ENCODE results near the gene HPCAL4.

HPCAL4 gene

GRCh38 chr1:39645411-39646043 lies 45.7 kb downstream of the HPCAL4 start:
- no peak overlapping the region for H3K27ac ChIP-seq
- H3K9ac ChIP-seq = no peak overlapping the region
- no peaks in the 10 kb centered on the region for H3K4me1 ChIP-seq (ENCODE audit: low read depth, poor library complexity, severe bottlenecking)
- H3K4me2 ChIP-seq = no peak overlapping the region
- no peaks in the 10 kb centered on the region for H4K20me1 ChIP-seq (ENCODE audit: insufficient read depth)
- no peaks in the 10 kb centered on the region for H3K27me3 ChIP-seq (ENCODE audit: insufficient read depth, low read depth)
- TF ChIP-seq CTCF (conservative IDR thresholded peaks at IDR 0.05; ENCODE audit: low read depth, low read length) = no peak
- no peaks in the 10 kb centered on the region for H3K79me2 ChIP-seq (ENCODE audit: insufficient read depth, low read depth)
- no peaks in the 10 kb centered on the region for H3K36me3 ChIP-seq (ENCODE audit: insufficient read depth)
- H3K4me3 ChIP-seq (IDR thresholded peaks at IDR 0.05; ENCODE audit: insufficient read depth, low read depth, low read length) = no peak overlapping the region
- H2AFZ ChIP-seq (ENCODE audit: low read depth) = no peak overlapping the region

GRCh38 chr1:39643705-39644104 lies 47.5 kb downstream of the HPCAL4 start:
- TF ChIP-seq CTCF (conservative IDR thresholded peaks at IDR 0.05; ENCODE audit: low read depth, low read length) = no peak
- Histone ChIP-seq H3K36me3 (ENCODE audit: insufficient read depth) (no peaks in the 10 kb centered on the region), H3K9ac (no peak overlapping the region), H3K79me2 (ENCODE audit: insufficient read depth, low read depth) (no peaks in the 10 kb centered on the region), H2AFZ (ENCODE audit: low read depth) (no peak overlapping the region), H4K20me1 (ENCODE audit: insufficient read depth) (no peaks in the 10 kb centered on the region), H3K27me3 (ENCODE audit: insufficient read depth, low read depth) (no peaks in the 10 kb centered on the region), H3K4me2 (no peak overlapping the region), H3K27ac (no peak overlapping the region), H3K4me1 (ENCODE audit: low read depth, poor library complexity, severe bottlenecking) (peaks cover 4% of the 10 kb centered on the region), H3K4me3 (IDR thresholded peaks at IDR 0.05; ENCODE audit: insufficient read depth, low read depth, low read length) (no peak overlapping the region)

- Histone ChIP-seq H3K4me1 (ENCODE audit: low read depth, poor library complexity, severe bottlenecking) (peaks cover 7% of the 10 kb centered on the region), H3K27ac (no peak overlapping the region), H3K27me3 (ENCODE audit: insufficient read depth, low read depth) (0 out of 2 replicates have a peak, but pooled peaks cover under 1% of the 10 kb centered on the region), H3K79me2 (ENCODE audit: insufficient read depth, low read depth) (no peaks in the 10 kb centered on the region), H2AFZ (ENCODE audit: low read depth) (no peak overlapping the region), H3K36me3 (ENCODE audit: insufficient read depth) (no peaks in the 10 kb centered on the region), H3K4me3 (IDR thresholded peaks at IDR 0.05; ENCODE audit: insufficient read depth, low read depth, low read length) (no peak overlapping the region), H4K20me1 (ENCODE audit: insufficient read depth) (no peaks in the 10 kb centered on the region), H3K9ac (no peak overlapping the region), H3K4me2 (no peak overlapping the region)
- TF ChIP-seq CTCF (conservative IDR thresholded peaks at IDR 0.05; ENCODE audit: low read depth, low read length) = no peak
Measured at GRCh38 chr1:39642796-39643195, 48.4 kb downstream of the HPCAL4 start.

DNA sequence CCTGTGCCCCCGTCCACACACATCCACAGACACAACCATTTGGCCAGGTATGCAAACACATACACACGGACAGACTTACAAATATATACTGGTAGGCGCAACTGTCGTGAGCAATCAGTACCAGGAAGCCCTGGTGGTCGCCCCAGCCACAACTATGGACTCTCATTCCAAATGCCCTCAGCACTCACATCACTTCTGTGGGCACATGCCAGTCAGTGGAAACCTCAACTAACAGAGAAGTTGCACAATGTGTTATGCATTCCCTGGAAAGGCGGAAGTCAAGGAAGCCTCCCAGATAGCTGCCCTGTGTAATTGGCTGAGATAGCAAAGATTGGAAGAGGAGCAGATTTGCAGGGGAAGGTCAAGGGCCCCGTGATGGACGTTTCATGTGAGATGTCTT lies 50.4 kb downstream of the HPCAL4 start:
- TF ChIP-seq CTCF (conservative IDR thresholded peaks at IDR 0.05; ENCODE audit: low read depth, low read length) = no peak
- Histone ChIP-seq H3K4me3 (IDR thresholded peaks at IDR 0.05; ENCODE audit: insufficient read depth, low read depth, low read length) (no peak overlapping the region), H3K4me2 (no peak overlapping the region), H3K27ac (no peak overlapping the region), H2AFZ (ENCODE audit: low read depth) (no peak overlapping the region), H3K4me1 (ENCODE audit: low read depth, poor library complexity, severe bottlenecking) (peaks cover 7% of the 10 kb centered on the region), H3K9ac (no peak overlapping the region), H4K20me1 (ENCODE audit: insufficient read depth) (no peaks in the 10 kb centered on the region), H3K79me2 (ENCODE audit: insufficient read depth, low read depth) (no peaks in the 10 kb centered on the region), H3K36me3 (ENCODE audit: insufficient read depth) (no peaks in the 10 kb centered on the region), H3K27me3 (ENCODE audit: insufficient read depth, low read depth) (0 out of 2 replicates have a peak, but pooled peaks cover 2% of the 10 kb centered on the region)
